ENCODE measurements around the gene RBBP5.

DNA sequence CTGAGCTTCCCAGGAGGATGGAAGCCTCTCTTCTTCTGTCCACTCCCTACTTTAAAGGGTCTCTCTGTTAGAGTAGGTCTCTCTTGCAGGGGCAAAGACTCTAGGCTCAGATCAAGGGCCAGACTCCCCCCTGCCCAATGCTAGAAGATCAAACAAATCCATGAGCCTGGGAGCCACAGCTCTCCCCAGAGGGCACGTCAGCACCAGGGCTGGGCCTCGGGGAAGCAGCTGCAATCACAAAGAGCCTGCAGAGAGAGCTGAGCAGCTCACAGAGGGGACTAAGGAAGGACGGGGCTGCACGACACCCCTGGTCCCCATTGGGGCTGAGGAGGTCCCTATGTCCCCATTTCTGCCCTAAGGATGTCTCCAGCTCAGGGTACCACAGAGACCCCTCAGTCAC, 74.9 kb downstream of the RBBP5 start:
- TF ChIP-seq CTCF (IDR thresholded peaks at IDR 0.05; ENCODE audit: low read depth, low read length, poor library complexity, severe bottlenecking): no peak
- TF ChIP-seq EZH2phosphoT487 (IDR thresholded peaks at IDR 0.05; ENCODE audit: borderline replicate concordance, low read length): no peak

All from DOHH2 (cell line).